AG08396 (cell line): Measurements from ENCODE around the gene MSMP.
A peak's percentile ranks its signal among the peaks of the same experiment; 100 is the strongest.

Source experiments
- DNase-seq: peaks from one replicate; pipeline ENCODE4 v3.0.0; 2012; ENCODE audit warnings: low spot score, mixed read lengths

Gene MSMP

DNA sequence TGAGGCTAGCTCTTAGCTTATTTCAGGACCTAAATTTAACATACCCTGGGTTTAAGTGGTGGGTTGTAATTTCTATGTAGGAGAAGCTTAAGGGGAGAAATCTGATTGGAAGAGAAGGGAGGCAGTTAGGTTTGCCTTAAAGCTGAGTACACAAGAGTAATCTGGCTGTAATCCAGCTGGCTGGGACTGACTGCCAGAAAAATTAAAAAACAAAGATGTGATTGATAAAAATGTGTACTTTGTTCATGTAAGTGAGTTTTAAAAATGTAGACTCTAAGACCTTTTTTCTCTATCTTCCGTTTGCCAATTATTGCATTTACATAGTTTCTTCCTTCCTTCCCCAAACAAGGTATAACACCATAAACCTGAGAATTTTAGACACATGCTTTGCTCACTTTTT lies 17.5 kb upstream of the MSMP start:
- no peak for DNase-seq

DNA sequence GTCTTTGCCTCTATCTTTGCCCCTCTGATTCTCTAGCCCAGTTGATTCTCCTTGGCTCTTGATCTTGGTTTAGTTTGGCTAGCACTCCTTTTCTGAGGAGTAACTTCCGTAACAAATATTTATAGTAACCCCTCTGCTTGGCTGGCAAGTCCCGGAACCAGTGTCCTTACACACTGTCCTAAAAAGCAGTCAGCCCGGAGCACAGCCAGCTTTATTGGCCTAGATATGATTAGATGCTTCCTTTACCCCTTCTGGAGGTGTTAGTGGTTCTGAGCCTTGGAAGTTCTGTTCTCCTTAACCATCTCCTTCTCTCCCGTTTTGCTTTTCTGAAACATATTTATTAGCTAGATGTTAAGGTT lies 17.0 kb upstream of the MSMP start:
- DNase-seq, result no peak

DNA sequence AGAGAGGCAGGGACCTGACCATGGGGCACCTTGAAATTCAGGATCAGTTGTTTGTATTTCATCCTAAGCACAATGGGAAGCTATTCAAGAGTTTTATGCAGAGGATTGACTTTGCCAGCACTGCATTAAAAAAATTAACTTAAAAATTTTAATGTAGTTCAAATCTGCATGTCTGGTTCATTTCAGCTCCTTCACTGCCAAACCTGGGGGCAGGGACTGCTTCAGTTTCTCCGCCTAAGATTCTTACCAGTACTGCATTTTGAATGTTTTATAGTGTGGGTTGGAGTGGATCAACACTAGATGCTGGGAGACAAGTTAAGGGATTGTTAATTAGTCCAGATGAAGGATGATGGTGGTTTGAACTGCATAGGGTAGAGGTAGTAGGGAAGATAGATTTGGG lies 15.7 kb upstream of the MSMP start:
- DNase-seq, result no peak

DNA sequence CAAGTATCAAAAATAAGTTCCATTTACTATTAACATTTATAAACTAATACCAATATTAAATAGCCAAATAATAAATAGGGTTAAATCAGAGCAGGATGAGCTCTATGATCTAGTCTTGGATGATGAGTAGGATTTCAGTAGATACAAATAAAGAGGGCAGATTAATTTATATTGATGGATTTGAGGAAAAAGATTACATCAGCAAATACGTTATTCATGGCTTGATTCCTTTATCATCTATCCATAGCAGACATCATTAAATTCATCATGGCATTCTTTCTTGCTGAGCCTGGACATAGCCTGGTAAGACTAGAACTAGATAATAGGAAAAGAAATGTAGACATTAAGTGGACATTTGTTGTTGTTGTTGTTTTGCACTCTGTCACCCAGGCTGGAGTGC lies 13.4 kb upstream of the MSMP start:
- DNase-seq, result no peak

DNA sequence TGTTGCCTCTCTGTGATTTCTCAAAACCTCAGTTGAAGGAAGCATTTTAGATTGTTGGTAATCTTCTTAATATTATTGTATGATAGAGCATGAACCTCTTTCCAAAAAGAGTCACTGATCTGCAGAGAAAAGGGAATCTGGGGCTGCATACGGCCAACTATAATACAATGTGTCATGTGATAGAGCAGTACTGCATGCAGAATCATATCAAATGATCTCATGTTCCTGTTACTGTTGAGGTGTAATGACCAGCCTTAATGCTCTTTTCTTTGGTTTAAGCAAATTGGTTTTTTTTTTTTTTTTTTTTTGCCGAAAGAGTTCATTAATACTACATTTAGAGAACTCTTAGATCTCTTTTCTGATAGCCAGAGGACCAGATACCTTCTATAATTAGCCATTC lies 12.9 kb upstream of the MSMP start:
- DNase-seq, result no peak

DNA sequence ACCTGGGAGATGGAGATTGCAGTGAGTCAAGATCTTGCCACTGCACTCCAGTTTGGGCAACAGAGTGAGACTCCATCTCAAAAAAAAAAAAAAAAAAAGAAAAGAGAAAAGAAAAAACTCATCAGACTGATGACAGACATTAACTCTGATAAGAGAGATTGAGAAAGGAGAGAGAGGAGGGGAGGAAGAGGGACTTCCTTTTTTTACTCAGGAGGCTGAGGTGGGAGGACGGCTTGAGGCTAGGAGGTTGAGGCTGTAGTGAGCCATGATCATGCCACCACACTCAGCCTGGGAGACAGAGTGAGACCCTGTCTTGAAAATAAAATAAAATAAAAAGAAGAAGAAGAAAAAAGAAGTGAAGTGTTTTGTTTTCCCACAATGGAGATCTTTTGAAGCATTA lies 9.7 kb upstream of the MSMP start:
- DNase-seq, result no peak

DNA sequence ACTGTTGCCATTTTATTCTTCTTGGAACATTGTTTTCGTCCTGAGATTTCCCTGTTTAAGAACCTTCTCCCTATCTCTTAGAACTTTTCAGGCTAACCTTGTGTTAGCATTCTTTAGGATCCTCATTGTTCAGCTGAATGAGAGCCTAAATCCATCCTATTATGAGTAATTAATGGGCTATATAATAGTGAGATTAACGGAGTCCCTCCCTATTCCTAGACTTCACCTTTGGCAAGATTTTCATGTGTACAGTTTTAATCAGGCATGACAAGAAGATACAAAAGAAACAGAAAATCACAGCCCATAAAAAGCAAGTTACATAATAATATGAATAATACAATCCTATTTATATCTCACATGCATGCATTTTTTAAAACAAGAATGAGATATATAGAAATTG lies 9.1 kb upstream of the MSMP start:
- no peak for DNase-seq

DNA sequence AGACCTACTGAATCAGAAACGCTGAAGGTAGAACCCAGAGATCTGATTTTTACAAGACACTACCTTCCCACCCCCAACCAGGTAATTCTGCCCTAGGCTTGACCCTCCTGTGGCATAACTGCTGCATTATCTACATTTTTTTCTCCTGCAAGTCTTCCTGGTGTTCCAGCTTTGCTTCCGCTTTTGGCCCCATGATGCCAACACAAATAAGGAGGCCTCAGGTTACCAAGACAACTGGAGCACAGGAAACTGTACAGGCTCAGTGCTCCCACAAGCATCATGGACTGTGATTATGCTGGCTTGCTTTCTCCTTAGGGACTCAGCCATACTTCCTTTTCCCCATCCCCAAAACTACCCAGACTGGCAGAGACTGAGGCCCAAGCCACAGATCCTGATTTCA lies 6.6 kb upstream of the MSMP start:
- no peak for DNase-seq

DNA sequence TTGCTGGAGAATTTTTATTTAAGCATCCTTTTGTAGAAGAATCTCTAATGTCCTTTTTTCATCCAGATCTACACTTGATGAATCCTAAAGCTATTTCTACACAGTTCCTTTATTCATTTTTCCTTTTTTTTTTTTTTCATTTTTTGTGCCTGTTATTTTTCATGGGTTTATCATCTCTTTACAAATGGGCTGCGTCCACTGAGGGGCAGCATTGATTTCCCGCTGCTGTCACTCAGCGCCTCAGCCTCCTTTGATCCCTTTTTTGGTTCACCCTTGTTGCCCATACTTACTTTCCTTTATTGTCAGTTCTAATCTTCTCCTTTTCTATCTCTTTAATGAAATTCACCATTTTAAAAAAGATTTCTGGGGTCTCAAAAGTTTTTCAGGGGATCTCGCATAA lies 5.7 kb upstream of the MSMP start:
- no peak for DNase-seq

DNA sequence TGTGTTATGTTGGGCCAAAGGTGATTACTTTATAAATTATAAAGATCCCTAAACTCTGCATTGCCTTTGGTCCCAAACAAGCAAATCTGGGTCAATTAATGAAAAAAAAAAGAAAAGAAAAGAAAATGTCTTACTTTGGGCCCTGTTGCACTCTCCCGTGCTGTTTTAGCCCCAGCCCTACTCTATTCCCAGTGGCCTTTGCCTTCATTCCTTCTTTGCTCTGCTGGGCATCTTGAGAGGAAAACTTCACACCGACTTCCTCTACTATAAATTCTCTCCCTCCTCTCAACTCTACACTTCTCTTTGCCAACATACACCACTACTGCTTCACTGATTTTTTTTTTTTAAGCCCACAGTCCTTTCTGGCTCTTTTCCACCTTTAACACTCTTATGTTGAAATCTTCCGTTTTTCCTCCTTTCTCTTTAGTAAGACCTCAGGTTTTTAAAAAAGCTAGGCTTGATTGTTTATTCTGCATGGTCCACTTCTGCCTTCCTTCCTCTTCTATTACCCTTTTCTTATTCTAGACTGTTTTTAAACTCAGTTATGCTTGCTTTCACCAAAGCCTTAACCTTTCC lies 4.5 kb upstream of the MSMP start:
- DNase-seq, result no peak

DNA sequence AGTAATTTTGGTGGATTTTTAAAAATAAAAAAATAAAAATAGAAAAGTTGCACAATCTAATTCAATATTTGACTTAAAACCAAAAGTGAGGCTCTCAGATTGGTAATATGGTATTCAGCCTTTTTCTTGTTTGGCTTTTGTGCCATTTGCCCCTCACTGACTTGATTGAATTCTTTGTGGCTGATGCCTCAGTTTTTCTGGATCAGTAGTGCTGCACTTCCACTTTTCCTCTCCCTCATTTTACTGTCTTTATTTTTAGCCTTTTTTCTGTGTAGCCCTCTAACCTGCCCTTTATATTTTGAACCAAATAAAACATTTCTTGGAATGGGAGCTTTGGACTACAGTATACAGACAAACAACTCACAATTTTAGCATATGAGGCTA lies 3.8 kb upstream of the MSMP start:
- DNase-seq, result no peak

DNA sequence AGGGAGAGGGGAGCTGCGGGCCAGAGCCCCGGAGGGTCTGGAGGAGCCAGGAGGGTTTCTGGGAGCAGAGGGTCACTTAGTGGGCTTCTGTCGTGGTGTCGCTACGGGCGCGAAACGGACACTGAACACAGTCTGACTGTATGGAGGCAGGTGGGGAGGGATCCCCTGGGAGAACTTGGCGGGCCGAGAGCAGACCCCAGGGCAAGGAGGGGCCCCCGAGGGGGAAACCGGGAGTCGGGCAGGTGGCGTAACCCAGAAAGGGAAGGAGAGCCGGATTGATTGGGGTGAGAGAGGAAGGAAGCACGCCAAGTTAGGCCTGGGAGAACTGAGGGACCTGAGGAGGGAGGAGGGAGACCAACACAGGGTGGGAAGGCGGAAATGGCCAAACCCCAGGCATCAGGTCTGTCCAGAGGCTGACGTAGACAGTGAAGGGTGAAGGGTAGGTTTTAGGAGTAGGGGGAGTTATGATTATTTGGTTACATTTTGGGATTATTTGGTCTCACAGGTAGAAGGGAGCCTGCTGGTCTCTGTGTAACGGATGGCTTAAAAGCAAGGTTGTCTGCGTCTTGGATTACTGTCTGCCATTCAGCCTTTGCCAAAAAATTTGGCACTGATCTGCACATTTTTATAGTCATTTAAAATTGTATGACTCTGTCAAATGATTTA lies 3.3 kb upstream of the MSMP start:
- no peak for DNase-seq

DNA sequence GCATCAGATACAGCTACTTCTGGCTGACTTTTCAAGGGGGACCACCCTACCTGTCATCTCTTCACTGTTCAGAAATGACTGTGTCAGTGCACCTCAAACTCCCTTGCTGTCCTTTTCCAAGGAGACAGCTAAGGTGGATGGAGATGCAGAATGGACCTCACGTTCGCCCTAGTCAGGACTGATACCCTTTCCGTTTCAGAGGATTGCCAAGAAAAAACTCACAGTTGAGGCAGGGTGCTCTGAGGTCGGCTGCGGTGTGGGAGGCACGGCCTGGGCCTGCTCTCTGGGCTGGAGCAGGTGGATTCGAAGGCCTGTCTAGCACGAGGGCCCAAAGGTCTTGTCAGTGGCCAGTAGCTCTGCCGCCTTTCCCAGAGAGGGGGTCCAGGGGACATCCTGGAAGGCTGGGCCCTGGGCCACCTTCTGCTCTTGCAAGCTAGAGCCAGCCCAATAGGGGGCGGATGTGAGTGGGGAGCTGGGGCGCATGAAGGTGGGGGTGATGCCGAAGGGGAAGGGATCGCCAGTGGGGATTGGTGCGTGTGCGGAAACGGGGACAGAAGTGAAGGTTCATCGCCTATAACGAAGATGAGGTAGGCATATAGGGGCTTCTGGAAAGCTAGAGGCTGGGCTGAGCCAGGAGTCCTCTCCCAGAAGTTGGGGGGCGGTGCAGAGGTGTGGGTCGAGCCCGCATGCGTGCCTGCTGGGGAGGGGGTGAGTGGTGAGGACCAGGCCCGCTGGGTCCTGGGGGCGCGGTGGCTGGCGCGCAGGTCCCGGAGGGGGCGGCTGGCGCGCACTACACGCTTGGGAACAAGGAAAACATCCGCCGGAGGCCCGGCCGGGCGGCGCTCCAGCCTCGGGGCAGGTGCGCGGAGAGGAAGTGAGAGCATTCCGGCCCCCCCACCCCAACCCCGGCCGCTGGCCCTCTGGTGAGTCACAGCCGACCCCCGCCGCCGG lies 2.5 kb upstream of the MSMP start:
- peak; percentile 34 for DNase-seq

DNA sequence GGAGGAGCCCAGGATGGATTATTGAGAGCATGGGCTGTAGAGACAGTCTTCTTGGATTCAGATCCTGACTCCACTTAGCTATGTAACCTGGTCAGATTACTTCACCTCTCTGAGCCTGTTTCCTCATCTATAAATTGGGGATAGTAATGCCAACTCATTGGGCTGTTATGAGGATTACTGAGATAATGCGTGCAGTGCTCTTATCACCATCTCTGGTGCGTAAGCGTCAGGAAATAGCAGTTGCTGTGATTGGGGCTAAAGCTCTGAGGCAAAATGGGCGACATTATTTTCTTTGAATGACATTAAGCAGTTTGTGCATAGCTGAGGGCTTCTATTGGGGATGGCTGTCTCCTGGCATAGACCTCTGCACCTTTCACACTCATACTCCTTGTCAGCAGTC lies 995 bp upstream of the MSMP start:
- DNase-seq, result no peak

DNA sequence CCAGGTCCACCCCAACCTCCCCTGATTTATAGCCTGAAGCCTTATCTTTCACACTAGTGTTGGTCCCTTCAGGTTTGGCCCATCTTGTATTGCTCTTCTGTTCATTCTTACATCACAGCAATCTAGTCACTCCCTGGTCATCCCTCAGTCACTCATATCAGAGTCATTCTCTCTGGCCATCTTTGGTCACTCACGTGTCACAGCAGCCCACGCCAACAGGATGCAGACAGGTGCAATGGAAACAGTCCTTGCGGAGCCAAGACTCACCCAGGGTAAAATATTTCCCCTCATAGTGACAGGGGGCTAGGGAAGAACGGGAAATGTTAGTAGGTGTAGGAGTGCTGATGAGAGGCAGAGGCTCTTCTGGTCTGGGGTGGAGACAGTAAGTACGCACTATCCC lies 610 bp downstream of the MSMP start:
- no peak for DNase-seq

DNA sequence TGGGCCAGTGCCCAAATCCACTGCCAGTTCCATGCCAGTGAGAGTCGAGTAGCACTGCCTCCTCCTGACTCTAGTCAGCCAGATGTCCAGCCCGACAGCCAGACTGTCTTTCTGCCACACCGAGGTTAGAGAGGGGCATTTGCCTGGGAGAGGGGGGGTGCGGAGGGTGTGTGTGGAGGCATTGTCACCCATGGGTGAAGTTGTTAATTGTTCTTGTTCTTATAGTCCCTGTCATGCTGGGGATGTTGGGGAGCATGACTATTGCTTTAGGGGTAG lies 3.9 kb downstream of the MSMP start:
- DNase-seq, result no peak

DNA sequence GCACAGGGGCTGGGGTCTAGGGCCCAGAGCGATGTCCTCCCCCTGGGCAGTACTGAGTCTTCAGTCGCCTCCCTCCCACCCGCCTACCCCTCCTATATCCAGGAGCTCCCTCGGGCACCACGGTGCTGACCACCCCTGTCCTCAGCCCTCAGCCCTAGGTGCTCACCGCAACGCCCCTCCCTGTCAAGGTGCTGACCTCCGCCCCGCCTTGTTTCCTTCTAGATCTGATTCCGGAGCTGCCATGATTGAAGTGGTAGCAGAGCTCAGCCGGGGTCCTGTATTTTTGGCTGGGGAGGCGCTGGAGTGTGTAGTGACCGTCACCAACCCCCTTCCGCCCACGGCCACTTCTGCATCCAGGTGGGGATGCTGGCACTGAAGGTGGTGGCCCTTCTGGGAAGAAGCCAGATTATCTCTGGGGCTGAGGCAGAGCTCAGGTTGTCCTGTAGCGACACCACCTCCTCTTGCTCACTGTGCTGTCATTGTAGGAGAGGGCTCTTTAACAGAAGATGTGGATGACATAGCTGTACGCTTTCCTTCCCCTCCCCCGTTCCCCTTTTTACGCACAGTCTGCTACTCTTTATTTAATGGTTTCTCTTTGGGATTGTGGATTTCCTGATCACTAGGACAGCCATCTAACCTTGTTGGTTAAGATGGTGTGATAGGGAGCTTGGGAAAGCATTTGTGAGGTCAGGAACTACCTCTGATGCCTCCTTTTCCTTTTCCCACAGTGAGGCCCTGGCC lies 4.4 kb downstream of the MSMP start:
- DNase-seq, result no peak

DNA sequence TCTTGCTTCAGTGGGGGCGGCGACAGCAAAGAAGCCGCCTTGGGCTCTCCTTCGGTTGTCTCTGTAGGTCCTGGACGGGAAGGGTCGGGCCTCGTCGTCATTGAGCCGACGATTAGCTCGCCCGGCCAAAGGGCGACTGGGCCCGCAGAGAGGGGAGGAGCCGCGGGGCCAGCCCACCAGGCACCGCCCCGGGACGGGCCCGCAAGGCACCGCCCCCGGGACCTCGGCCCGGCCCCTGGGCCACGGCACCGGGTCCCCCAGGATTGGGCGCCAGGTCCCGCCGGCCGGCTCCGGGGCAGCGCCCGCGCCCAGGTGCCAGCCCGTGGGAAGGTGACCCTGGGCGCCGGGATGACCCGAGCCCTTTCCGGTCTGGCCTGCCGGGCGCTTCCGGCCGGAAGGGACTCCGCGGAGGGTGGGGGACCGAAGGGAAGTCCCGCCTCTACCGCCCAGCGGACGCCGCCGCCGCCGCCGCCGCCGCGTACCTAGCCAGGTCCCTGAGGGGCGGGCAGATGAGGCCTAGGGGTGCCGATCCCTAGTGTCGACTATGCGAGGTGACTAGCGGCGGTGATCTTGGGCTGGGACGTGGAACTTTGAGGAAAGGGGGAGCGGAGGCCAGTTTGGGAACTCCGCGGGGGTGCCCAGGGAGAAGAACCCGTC lies 5.1 kb downstream of the MSMP start, which contains the start of the genes GBA2 and RGP1:
GBA2 (minus strand) TSS at position 371 of the 657 bp plus-strand sequence. CDS start 524 bp downstream, outside the sequence.
RGP1 (plus strand) TSS at position 430 of the 657 bp plus-strand sequence. CDS start 469 bp downstream, outside the sequence.
- peak; percentile 86 for DNase-seq

DNA sequence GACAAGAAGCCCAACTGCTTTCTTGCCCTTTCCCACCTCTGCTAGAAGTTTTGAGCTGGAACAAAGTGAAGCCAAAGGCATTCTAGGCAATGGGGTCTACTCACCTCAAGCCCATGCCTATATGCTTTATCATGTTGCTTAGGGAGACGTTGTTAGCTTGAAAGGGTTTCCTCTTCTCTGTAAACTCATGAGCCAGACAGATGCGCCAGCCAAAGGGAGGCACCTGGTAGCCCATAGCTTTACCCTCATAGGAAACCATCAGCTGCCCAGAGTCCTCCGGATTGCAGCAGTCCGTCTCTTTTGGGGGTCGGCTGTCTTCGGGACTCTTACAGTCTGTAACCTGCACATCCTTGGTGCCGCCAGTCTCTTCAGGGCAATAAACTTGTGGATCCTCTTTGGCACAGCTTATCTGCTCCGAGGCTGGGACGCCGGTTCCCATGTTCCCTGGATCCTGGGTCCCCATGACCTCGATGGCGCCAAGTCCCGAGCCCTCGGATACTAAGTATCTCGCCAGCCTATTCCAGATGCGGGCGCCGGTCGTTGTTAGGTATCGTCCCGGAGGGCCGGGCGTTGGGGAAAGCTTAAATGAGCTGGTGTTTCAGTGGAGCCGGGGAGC lies 5.7 kb downstream of the MSMP start:
- DNase-seq, result no peak

DNA sequence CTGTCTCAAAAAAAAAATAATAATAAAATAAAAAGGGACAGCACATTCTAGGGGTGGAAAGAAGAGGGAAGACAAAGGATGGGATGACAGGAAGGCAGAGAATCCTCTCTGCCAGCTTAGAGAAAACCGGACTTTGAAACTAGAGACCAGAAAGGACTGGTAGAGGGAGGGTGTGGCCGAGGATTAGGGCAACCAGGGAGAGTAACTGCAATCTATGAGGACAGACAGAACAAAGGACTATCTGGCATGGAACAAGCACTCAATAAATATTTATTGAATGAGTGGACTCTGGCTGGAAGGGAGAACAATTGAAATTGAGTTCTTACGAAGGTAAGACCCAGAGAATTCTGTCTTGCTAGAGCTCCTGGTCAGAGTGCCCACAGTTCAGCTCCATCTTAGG lies 7.5 kb downstream of the MSMP start:
- DNase-seq, result no peak

DNA sequence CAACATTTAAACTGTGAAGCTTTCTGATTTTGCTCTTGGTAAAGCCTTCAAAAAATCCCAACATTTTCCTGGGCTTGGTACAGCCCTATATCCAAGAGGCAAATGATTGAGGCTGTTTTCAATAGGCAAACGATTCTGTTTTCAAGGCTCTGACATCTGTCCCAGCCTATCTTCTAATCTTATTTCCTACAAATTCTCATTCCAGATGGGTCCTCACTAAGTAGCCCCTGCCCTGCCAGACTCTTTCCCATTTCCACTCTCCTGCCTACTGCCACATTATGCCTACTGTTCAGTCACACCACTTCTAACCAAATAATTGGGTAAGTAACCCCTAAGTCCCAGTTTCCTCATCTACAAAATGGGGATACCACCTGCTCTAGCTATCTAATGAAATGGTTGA lies 8.5 kb downstream of the MSMP start:
- DNase-seq, result no peak
